Activated CD8-positive, alpha-beta memory T cell treated with anti-CD3 and anti-CD28 coated beads, Interleukin-2, amount 10 ng/mL, durations not matched to agents 7 days and 5 days (primary cell): ENCODE data around the gene RDH12. TPM values are rescaled to one million over a fixed set of nuclear protein-coding genes. Genes with fewer than 3 reads are reported as not detected.
A peak's percentile ranks its signal among the peaks of the same experiment; 100 is the strongest.
"Not testable (repeated sequence)": the region's sequence is repeated elsewhere in the genome, so short reads cannot be mapped to it uniquely, and the experiment has no call there.

Experiments
- ATAC-seq: fragments of 150-1000 bp; cut with Tn5 transposase; one replicate; pipeline ENCODE4 v1.10.0; 2021; ENCODE audit warnings: moderate library complexity
- CTCF ChIA-PET: fragments of 350-600 bp; sonication (Branson Sonifier 250); formaldehyde crosslinking; loops from one replicate; lab custom pipeline; 2021; ENCODE audit warnings: antibody characterized with exemption; lab: Charles Lee
- DNase-seq: peaks from one replicate; pipeline ENCODE4 v3.0.0-alpha.2; 2020
- H3K27ac Mint-ChIP-seq: one replicate; pipeline ENCODE4 v1.8.0; 2021; ENCODE audit warnings: mild to moderate bottlenecking, mixed read lengths
- H3K27me3 Mint-ChIP-seq: one replicate; pipeline ENCODE4 v1.8.0; 2021; ENCODE audit warnings: mixed read lengths
- H3K36me3 Mint-ChIP-seq: one replicate; pipeline ENCODE4 v1.8.0; 2021; ENCODE audit warnings: mild to moderate bottlenecking, mixed read lengths
- H3K4me1 Mint-ChIP-seq: one replicate; pipeline ENCODE4 v1.8.0; 2021; ENCODE audit warnings: mixed read lengths
- H3K4me3 Mint-ChIP-seq: one replicate; pipeline ENCODE4 v1.8.0; 2021; ENCODE audit warnings: mild to moderate bottlenecking, moderate library complexity, mixed read lengths
- H3K9me3 Mint-ChIP-seq: one replicate; pipeline ENCODE4 v1.8.0; 2022; ENCODE audit warnings: low read depth, mixed read lengths
- total RNA-seq, 2 experiments: library from RNA; stranded (reverse); gene quantifications; one replicate each; pipeline ENCODE4 v1.2.3, GENCODE V29; 2021

The RDH12 gene
- total RNA-seq: not detected

- H3K4me3 Mint-ChIP-seq, H3K36me3 Mint-ChIP-seq, ATAC-seq, DNase-seq, H3K27me3 Mint-ChIP-seq, H3K27ac Mint-ChIP-seq, H3K9me3 Mint-ChIP-seq, H3K4me1 Mint-ChIP-seq: not testable (repeated sequence)
- CTCF ChIA-PET: interaction anchor here (0.8 to 4.6 kb wide), 7 partner anchors 26 to 162 kb away, joined by 3 to 78 read pairs (median 3); partner anchors contain the start of gene ARG2
Observed at GRCh38 chr14:67701492-67701891, at the start of gene RDH12. Gene RDH12 (plus strand): TSS chr14:67701886. CDS start chr14:67722643, 20,757 bp downstream.

DNA sequence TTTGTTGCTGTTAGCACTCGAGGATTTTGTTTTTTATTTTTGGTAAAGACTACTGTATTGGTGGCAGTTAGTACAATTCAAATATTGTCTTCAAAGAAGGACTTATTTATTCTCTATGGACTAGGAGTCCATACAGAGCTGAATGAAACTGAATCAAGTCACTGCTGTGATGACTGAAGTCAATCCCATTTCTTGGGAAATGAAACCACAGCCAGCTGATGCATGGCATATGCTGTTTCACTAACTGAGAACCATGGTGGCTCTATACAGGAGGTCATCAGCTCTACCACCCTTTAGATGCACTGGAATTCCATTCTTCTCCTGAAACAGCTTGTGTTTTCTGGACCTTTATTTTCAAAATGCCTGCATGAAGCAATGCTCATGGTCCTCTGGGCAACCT lies 49.5 kb upstream of the RDH12 start:
- Mint-ChIP-seq H3K36me3 (peaks cover 39% of the 10 kb centered on the region), H3K9me3 (no peaks in the 10 kb centered on the region), H3K27ac (no peak overlapping the region), H3K4me1 (peaks cover 3% of the 10 kb centered on the region), H3K4me3 (no peak overlapping the region), H3K27me3 (no peaks in the 10 kb centered on the region)
- DNase-seq (no peak), ATAC-seq (no peak)
- CTCF ChIA-PET: interaction anchor here (0.6 to 1.6 kb wide), 5 partner anchors 9 to 34 kb away, joined by 3 to 5 read pairs (median 3); no protein-coding TSS in a partner anchor

DNA sequence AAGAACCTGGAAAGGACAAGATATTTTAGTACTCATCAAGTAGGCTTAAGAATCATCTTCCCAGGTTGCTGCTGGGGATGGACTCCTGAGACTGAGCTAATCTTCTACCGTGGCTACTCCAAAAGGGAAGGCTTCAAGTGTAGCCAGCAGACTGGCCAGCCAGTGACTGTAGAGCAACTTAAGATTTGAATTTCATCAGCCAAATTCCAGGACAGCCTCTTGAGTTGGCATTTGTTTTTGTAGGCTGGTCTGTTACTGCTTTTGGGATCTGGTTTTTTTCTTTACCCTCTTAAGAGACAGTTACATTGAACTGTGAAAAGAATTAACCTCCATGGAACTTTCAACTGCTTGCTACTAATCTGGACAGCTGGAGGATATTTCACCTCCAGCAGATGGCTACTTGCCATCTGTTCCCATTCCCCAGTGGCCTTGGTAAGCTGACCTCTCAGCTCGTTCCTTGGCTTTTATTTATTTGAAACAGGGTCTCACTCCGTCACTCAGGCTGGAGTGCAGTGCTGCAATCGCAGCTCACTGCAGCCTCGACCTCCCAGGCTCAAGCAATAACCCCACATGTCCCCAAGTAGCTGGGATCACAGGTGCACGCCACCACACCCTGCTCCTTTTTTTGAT lies 47.9 kb upstream of the RDH12 start:
- H3K27me3 Mint-ChIP-seq: no peaks in the 10 kb centered on the region
- H3K27ac Mint-ChIP-seq: no peak overlapping the region
- ATAC-seq: no peak
- no peak for DNase-seq
- H3K36me3 Mint-ChIP-seq: peaks cover 42% of the 10 kb centered on the region
- no peak overlapping the region for H3K4me3 Mint-ChIP-seq
- H3K4me1 Mint-ChIP-seq: peaks cover 3% of the 10 kb centered on the region
- no peaks in the 10 kb centered on the region for H3K9me3 Mint-ChIP-seq
- CTCF ChIA-PET: interaction anchor here (0.9 to 1.6 kb wide), 3 partner anchors 10 to 54 kb away, joined by 3 to 5 read pairs (median 4); partner anchors contain the start of gene PIGH

GRCh38 chr14:67663633-67664032 lies 38.1 kb upstream of the RDH12 start:
- CTCF ChIA-PET: interaction anchor here (0.6 to 10.7 kb wide), 9 partner anchors 11 to 661 kb away, joined by 3 to 96 read pairs (median 3); partner anchors contain the start of gene ARG2
- H3K4me3 Mint-ChIP-seq: no peak overlapping the region
- ATAC-seq (no peak), DNase-seq (no peak)
- peaks cover 11% of the 10 kb centered on the region for H3K36me3 Mint-ChIP-seq
- no peaks in the 10 kb centered on the region for H3K27me3 Mint-ChIP-seq
- H3K27ac Mint-ChIP-seq: no peak overlapping the region
- H3K4me1 Mint-ChIP-seq: peaks cover 29% of the 10 kb centered on the region
- H3K9me3 Mint-ChIP-seq: no peaks in the 10 kb centered on the region

GRCh38 chr14:67665868-67666267 lies 35.8 kb upstream of the RDH12 start:
- Mint-ChIP-seq H3K27me3 (no peaks in the 10 kb centered on the region), H3K4me1 (peaks cover 41% of the 10 kb centered on the region), H3K36me3 (peaks cover 7% of the 10 kb centered on the region), H3K27ac (no peak overlapping the region), H3K9me3 (no peaks in the 10 kb centered on the region), H3K4me3 (no peak overlapping the region)
- ATAC-seq (no peak), DNase-seq (no peak)
- CTCF ChIA-PET: interaction anchor here (0.6 to 10.7 kb wide), 7 partner anchors 23 to 82 kb away, joined by 3 to 96 read pairs (median 8); partner anchors contain the start of gene ARG2

DNA sequence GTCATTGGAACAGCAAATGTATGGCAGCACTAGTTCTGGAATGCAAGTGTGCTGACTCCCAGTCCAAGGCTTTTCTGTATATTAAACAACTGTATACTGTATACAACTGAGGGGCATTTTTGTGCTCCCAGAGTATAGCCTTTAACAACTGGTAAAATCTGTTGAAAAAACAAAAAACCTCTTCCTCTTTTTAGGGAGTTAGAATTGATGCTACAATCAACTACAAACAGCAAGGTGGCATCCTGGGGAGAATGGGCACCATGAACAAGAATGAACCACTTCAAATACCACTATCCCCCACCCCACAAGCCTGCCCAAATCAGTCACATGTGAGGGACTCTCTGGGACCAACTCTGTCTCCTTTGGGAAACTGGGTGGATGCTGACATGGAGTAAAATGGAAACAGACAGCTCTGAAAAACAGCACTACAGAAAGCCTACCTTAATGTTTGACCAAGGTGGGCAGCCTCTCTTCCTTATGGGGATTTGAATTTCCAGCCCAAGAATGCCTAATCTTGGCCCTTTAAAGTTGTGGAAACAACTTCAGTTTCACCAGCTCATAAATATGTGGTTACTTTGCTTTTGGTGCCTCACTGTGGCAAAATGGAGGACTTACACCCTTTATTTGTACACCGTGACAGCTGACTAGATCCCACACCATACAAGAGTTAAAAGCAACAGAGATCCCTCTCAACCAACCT lies 34.8 kb upstream of the RDH12 start:
- no peak overlapping the region for H3K4me3 Mint-ChIP-seq
- ATAC-seq: peak; percentile 84
- peaks cover 41% of the 10 kb centered on the region for H3K4me1 Mint-ChIP-seq
- H3K27me3 Mint-ChIP-seq: no peaks in the 10 kb centered on the region
- peaks cover 7% of the 10 kb centered on the region for H3K36me3 Mint-ChIP-seq
- CTCF ChIA-PET: interaction anchor here (0.6 to 10.7 kb wide), 29 partner anchors 10 to 240 kb away, joined by 3 to 96 read pairs (median 5); partner anchors contain the start of genes ARG2 and RDH11
- peak overlapping the region; percentile 70 for H3K27ac Mint-ChIP-seq
- no peaks in the 10 kb centered on the region for H3K9me3 Mint-ChIP-seq
- peak; percentile 52 for DNase-seq

GRCh38 chr14:67668559-67668958 lies 33.1 kb upstream of the RDH12 start:
- no peaks in the 10 kb centered on the region for H3K27me3 Mint-ChIP-seq
- peaks cover 1% of the 10 kb centered on the region for H3K36me3 Mint-ChIP-seq
- H3K9me3 Mint-ChIP-seq: no peaks in the 10 kb centered on the region
- CTCF ChIA-PET: interaction anchor here (1.0 to 10.7 kb wide), 6 partner anchors 9 to 97 kb away, joined by 3 to 96 read pairs (median 8); partner anchors contain the start of gene ARG2
- DNase-seq: no peak
- ATAC-seq: peak; percentile 44
- H3K27ac Mint-ChIP-seq: no peak overlapping the region
- H3K4me1 Mint-ChIP-seq: peaks cover 49% of the 10 kb centered on the region
- no peak overlapping the region for H3K4me3 Mint-ChIP-seq

DNA sequence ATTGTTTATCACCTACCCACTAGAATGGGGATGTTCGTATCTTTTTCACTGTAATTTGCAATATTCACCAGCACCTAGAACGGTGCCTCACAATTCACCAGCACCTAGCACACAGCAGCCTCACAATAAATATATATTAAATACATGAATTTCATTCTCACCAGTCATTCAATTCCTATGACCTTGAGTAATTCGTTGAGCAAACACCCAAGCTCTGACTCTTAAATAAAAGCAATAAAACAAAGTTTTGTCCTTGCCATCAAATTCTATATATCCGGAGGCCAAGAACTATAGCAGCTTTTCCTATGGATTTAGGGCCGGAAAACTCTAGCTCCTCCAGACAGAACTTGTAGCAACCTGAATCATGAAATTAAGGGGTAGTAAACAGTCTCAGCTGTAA lies 28.2 kb upstream of the RDH12 start:
- Mint-ChIP-seq H3K4me1 (peaks cover 39% of the 10 kb centered on the region), H3K4me3 (peak overlapping the region; percentile 90), H3K27me3 (no peaks in the 10 kb centered on the region), H3K36me3 (peaks cover 19% of the 10 kb centered on the region), H3K9me3 (no peaks in the 10 kb centered on the region), H3K27ac (peak overlapping the region; percentile 81)
- CTCF ChIA-PET: interaction anchor here (0.9 to 2.8 kb wide), 7 partner anchors 22 to 246 kb away, joined by 3 to 28 read pairs (median 3); partner anchors contain the start of genes ARG2, PIGH and RDH11
- ATAC-seq (no peak), DNase-seq (no peak)

- DNase-seq: peak; percentile 67
- H3K9me3 Mint-ChIP-seq: no peaks in the 10 kb centered on the region
- peaks cover 24% of the 10 kb centered on the region for H3K36me3 Mint-ChIP-seq
- CTCF ChIA-PET: interaction anchor here (0.7 to 2.8 kb wide), 8 partner anchors 21 to 246 kb away, joined by 3 to 28 read pairs (median 4); partner anchors contain the start of genes ARG2, PIGH and RDH11
- peak; percentile 73 for ATAC-seq
- peaks cover 38% of the 10 kb centered on the region for H3K4me1 Mint-ChIP-seq
- H3K4me3 Mint-ChIP-seq: peak overlapping the region; percentile 90
- peak overlapping the region; percentile 83 for H3K27ac Mint-ChIP-seq
- H3K27me3 Mint-ChIP-seq: no peaks in the 10 kb centered on the region
Observed at GRCh38 chr14:67674139-67674479, 27.6 kb upstream of the RDH12 start.

GRCh38 chr14:67674480-67675218 lies 27.0 kb upstream of the RDH12 start, which contains the start of gene VTI1B:
Gene VTI1B (minus strand): TSS chr14:67674632. CDS start chr14:67674489, 143 bp downstream.
- H3K36me3 Mint-ChIP-seq: peaks cover 24% of the 10 kb centered on the region
- peak within 1 kb of the TSS; percentile 90 for H3K4me3 Mint-ChIP-seq
- CTCF ChIA-PET: interaction anchor here (0.7 to 2.8 kb wide), 10 partner anchors 20 to 247 kb away, joined by 3 to 28 read pairs (median 4); partner anchors contain the start of genes ARG2, PIGH and RDH11

DNA sequence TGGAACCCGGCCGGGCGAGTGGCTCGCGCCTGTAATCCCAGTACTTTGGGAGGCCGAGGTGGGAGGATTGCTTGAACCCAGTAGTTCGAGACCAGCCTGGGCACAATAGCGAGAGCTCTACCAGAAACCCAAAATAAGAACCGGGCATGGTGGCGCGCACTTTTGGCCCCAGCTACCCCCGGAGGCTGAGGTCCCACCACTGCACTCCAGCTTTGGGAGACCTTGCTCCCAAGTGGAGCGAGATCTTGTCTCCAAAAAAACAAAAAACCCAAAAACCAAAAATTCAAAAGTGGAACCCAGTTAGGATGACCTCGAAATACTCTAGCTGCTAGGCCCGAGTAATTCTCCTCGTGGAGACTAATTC lies 26.5 kb upstream of the RDH12 start:
- H3K36me3 Mint-ChIP-seq: peaks cover 24% of the 10 kb centered on the region
- peaks cover 36% of the 10 kb centered on the region for H3K4me1 Mint-ChIP-seq
- DNase-seq (no peak), ATAC-seq (no peak)
- H3K4me3 Mint-ChIP-seq: peak overlapping the region; percentile 90
- H3K9me3 Mint-ChIP-seq: no peaks in the 10 kb centered on the region
- CTCF ChIA-PET: interaction anchor here (0.8 to 2.2 kb wide), 5 partner anchors 20 to 75 kb away, joined by 3 to 9 read pairs (median 3); partner anchors contain the start of genes PIGH and RDH11
- H3K27me3 Mint-ChIP-seq: no peaks in the 10 kb centered on the region
- H3K27ac Mint-ChIP-seq: peak overlapping the region; percentile 83

More at GRCh38 chr14:67674480-67675218, 27.0 kb upstream of the RDH12 start, which contains the start of gene VTI1B:
- peak; percentile 80 for DNase-seq
- Mint-ChIP-seq H3K4me1 (peaks cover 33% of the 10 kb centered on the region), H3K27ac (peak within 1 kb of the TSS; percentile 83), H3K9me3 (no peaks in the 10 kb centered on the region), H3K27me3 (no peaks in the 10 kb centered on the region)
- peak; percentile 92 for ATAC-seq

DNA sequence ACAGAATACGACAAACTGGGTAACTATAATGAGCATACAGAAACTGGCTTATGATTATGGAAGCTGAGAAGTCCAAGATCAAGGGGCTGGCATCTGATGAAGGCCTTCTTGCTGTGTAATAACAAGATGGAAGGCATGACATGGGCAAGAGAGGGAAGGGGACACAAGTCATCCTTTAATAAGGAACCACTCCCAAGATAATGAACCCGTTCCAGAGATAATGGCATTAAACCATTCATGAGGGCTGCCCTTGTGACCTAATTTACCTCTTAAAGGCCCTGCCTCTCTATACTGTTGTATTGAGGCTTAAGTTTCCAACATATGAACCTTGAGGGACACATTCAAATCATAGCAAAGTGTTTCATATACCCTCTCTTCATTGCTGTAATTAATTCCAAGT lies 22.7 kb upstream of the RDH12 start:
- Mint-ChIP-seq H3K27me3 (no peaks in the 10 kb centered on the region), H3K36me3 (peaks cover 53% of the 10 kb centered on the region), H3K9me3 (no peaks in the 10 kb centered on the region), H3K4me1 (peaks cover 42% of the 10 kb centered on the region), H3K4me3 (no peak overlapping the region), H3K27ac (no peak overlapping the region)
- CTCF ChIA-PET: interaction anchor here (0.6 to 2.2 kb wide), 3 partner anchors 11 to 360 kb away, joined by 3 to 10 read pairs (median 6); no protein-coding TSS in a partner anchor
- DNase-seq (no peak), ATAC-seq (no peak)
